Measurements from ENCODE around the gene C4A. TPM values are rescaled to one million over a fixed set of nuclear protein-coding genes. Genes with fewer than 3 reads are reported as not detected.

C4A gene
- total and polyA plus RNA-seq, 2 of the 13 experiments (the other 11 are each of a cell fraction or from before 2014, with no cell fraction given) = 165 to 478 TPM

GRCh38 chr6:31958741-31959739, 22.8 kb upstream of the C4A start, which contains the start of the genes NELFE and SKIC2 (continued):
- TF ChIP-seq HMGXB4 (CRISPR knock-in tag; IDR thresholded peaks at IDR 0.05; ENCODE audit: borderline replicate concordance in 1 of 2, low read depth in 1 of 2) (peak; percentile 67 to 94; a peak in 3 of 4 replicates), ZFP62 (CRISPR knock-in tag; IDR thresholded peaks at IDR 0.05) (no peak), NFIB (CRISPR knock-in tag; IDR thresholded peaks at IDR 0.05; ENCODE audit: borderline replicate concordance) (no peak), RNF219 (CRISPR knock-in tag; IDR thresholded peaks at IDR 0.05) (no peak), ZNF652 (CRISPR knock-in tag; IDR thresholded peaks at IDR 0.05; ENCODE audit: borderline replicate concordance, low read depth) (no peak), CEBPB (IDR thresholded peaks at IDR 0.05; ENCODE audit: borderline replicate concordance, low read depth, low read length) (no peak; the same call in 1 of the 2 replicates), ZNF503 (CRISPR knock-in tag; IDR thresholded peaks at IDR 0.05) (peak; percentile 81; the same call in 1 of the 2 replicates), ZBTB3 (CRISPR knock-in tag; IDR thresholded peaks at IDR 0.05; ENCODE audit: borderline replicate concordance, low read depth) (peak; percentile 54; the same call in 1 of the 2 replicates), TBX2 (CRISPR knock-in tag; IDR thresholded peaks at IDR 0.05; ENCODE audit: borderline replicate concordance) (peak; percentile 98), MYNN (CRISPR knock-in tag; IDR thresholded peaks at IDR 0.05; ENCODE audit: low read depth) (no peak; the same call in none of the 2 replicates), ZNF232 (CRISPR knock-in tag; IDR thresholded peaks at IDR 0.05; ENCODE audit: borderline replicate concordance) (peak; percentile 94), KDM1A (CRISPR knock-in tag; IDR thresholded peaks at IDR 0.05) (no peak; the same call in 1 of the 2 replicates), ZNF605 (CRISPR knock-in tag; IDR thresholded peaks at IDR 0.05) (no peak; the same call in 1 of the 2 replicates), ZNF234 (CRISPR knock-in tag; conservative IDR thresholded peaks at IDR 0.05) (0 out of 2 replicates have a peak, but pooled peaks have one; percentile 33), ELK4 (CRISPR knock-in tag; IDR thresholded peaks at IDR 0.05; ENCODE audit: borderline replicate concordance) (peak; percentile 98; the same call in 1 of the 2 replicates), ZNF496 (CRISPR knock-in tag; IDR thresholded peaks at IDR 0.05; ENCODE audit: insufficient replicate concordance) (no peak), ZNF740 (CRISPR knock-in tag; IDR thresholded peaks at IDR 0.05) (peak; percentile 82), MBNL3 (CRISPR knock-in tag; conservative IDR thresholded peaks at IDR 0.05) (no peak)

Measured in HepG2 (cell line).